CD4-positive, alpha-beta T cell treated with Interleukin-17A for 4 hours (primary cell): Measurements from ENCODE around the gene RAET1E.
"Not testable (repeated sequence)": the region's sequence is repeated elsewhere in the genome, so short reads cannot be mapped to it uniquely, and the experiment has no call there.

ENCODE experiments used
- DNase-seq: peaks from one replicate; pipeline ENCODE4 v3.0.0-alpha.2; 2020; ENCODE audit warnings: mixed read lengths

RAET1E gene

GRCh38 chr6:149908480-149908879, 10.6 kb upstream of the RAET1E start:
- not testable (repeated sequence) for DNase-seq

- DNase-seq = no peak
Observed at GRCh38 chr6:149907317-149907716, 9.4 kb upstream of the RAET1E start.

- no peak for DNase-seq
Observed at GRCh38 chr6:149906405-149906804, 8.5 kb upstream of the RAET1E start.

- no peak for DNase-seq
Observed at GRCh38 chr6:149905911-149906371, 8.0 kb upstream of the RAET1E start.

GRCh38 chr6:149905371-149905910, 7.5 kb upstream of the RAET1E start:
- DNase-seq = no peak

- DNase-seq = no peak
Observed at GRCh38 chr6:149904661-149905370, 6.9 kb upstream of the RAET1E start.

GRCh38 chr6:149903938-149904611, 6.2 kb upstream of the RAET1E start:
- no peak for DNase-seq

- DNase-seq = no peak
Observed at GRCh38 chr6:149901444-149902140, 3.7 kb upstream of the RAET1E start.

- no peak for DNase-seq
Observed at GRCh38 chr6:149900620-149901443, 2.9 kb upstream of the RAET1E start.

GRCh38 chr6:149899926-149900619, 2.2 kb upstream of the RAET1E start:
- DNase-seq = no peak

- no peak for DNase-seq
Observed at GRCh38 chr6:149899486-149899885, 1.6 kb upstream of the RAET1E start.

GRCh38 chr6:149898966-149899365, 1.1 kb upstream of the RAET1E start:
- DNase-seq = no peak

- no peak for DNase-seq
Observed at GRCh38 chr6:149897015-149897697, 757 bp downstream of the RAET1E start.

GRCh38 chr6:149896491-149896890, 1.4 kb downstream of the RAET1E start:
- DNase-seq = no peak

GRCh38 chr6:149895833-149896271, 2.1 kb downstream of the RAET1E start:
- DNase-seq = peak; percentile 62

GRCh38 chr6:149895048-149895590, 2.8 kb downstream of the RAET1E start:
- DNase-seq = no peak

- DNase-seq = not testable (repeated sequence)
Observed at GRCh38 chr6:149891864-149892263, 6.0 kb downstream of the RAET1E start.

GRCh38 chr6:149891259-149891658, 6.7 kb downstream of the RAET1E start:
- DNase-seq = no peak

- DNase-seq = no peak
Observed at GRCh38 chr6:149890629-149891045, 7.3 kb downstream of the RAET1E start.

- no peak for DNase-seq
Observed at GRCh38 chr6:149889326-149889725, 8.6 kb downstream of the RAET1E start.

- no peak for DNase-seq
Observed at GRCh38 chr6:149888659-149889058, 9.3 kb downstream of the RAET1E start.
